IMR-90 (cell line): ENCODE data around the gene ZBTB7B. TPM values are rescaled to one million over a fixed set of nuclear protein-coding genes. Genes with fewer than 3 reads are reported as not detected.

Experiments
- BHLHE40 ChIP-seq: fragments of 150-350 bp; IDR thresholded peaks from 2 replicates; pipeline ENCODE4 v1.6.1; 2016; ENCODE audit warnings: mild to moderate bottlenecking, low read depth, low read length
- CHD1 ChIP-seq: IDR thresholded peaks from 2 replicates; pipeline ENCODE4 v1.6.1; 2012; ENCODE audit warnings: low read depth, low read length, improper control_type of control experiment
- NFE2L2 ChIP-seq: fragments of 150-350 bp; IDR thresholded peaks from 2 replicates; pipeline ENCODE4 v1.6.1; 2016; ENCODE audit warnings: low read depth, mild to moderate bottlenecking, low read length
- POLR2A ChIP-seq: IDR thresholded peaks from 2 replicates; pipeline ENCODE4 v1.6.1; 2012; ENCODE audit warnings: mild to moderate bottlenecking, low read depth, low read length
- RCOR1 ChIP-seq: IDR thresholded peaks from 2 replicates; pipeline ENCODE4 v1.6.1; 2012; ENCODE audit warnings: mild to moderate bottlenecking, low read length, improper control_type of control experiment; ENCODE audit not compliant: insufficient replicate concordance
- RFX5 ChIP-seq: IDR thresholded peaks from 2 replicates; pipeline ENCODE4 v1.8.0; 2012; ENCODE audit warnings: low read depth, mild to moderate bottlenecking, low read length, moderate library complexity
- SMC3 ChIP-seq: fragments of 150-350 bp; IDR thresholded peaks from 2 replicates; pipeline ENCODE4 v1.6.1; 2016; ENCODE audit warnings: low read depth, mild to moderate bottlenecking, antibody characterized with exemption, low read length, moderate library complexity
- USF2 ChIP-seq: fragments of 150-350 bp; IDR thresholded peaks from 2 replicates; pipeline ENCODE4 v1.6.1; 2017; ENCODE audit warnings: mild to moderate bottlenecking, antibody characterized with exemption, low read length, low read depth
- polyA plus RNA-seq, 3 experiments: library from polyadenylated mRNA; depleted of rRNA; stranded (reverse); fragments of >200 nt; gene quantifications; 2 replicates each; pipeline ENCODE4 v1.2.3, GENCODE V29; 2012; ENCODE audit warnings: low replicate concordance in 1 of 3
- total RNA-seq: library from RNA; depleted of rRNA; stranded (reverse); fragments of >200 nt; gene quantifications from 2 replicates; pipeline ENCODE4 v1.2.3, GENCODE V29; 2012

The ZBTB7B gene
- total and polyA plus RNA-seq, 2 of the 4 experiments (the other 2 are of a cell fraction): 7.7 to 17.4 TPM

DNA sequence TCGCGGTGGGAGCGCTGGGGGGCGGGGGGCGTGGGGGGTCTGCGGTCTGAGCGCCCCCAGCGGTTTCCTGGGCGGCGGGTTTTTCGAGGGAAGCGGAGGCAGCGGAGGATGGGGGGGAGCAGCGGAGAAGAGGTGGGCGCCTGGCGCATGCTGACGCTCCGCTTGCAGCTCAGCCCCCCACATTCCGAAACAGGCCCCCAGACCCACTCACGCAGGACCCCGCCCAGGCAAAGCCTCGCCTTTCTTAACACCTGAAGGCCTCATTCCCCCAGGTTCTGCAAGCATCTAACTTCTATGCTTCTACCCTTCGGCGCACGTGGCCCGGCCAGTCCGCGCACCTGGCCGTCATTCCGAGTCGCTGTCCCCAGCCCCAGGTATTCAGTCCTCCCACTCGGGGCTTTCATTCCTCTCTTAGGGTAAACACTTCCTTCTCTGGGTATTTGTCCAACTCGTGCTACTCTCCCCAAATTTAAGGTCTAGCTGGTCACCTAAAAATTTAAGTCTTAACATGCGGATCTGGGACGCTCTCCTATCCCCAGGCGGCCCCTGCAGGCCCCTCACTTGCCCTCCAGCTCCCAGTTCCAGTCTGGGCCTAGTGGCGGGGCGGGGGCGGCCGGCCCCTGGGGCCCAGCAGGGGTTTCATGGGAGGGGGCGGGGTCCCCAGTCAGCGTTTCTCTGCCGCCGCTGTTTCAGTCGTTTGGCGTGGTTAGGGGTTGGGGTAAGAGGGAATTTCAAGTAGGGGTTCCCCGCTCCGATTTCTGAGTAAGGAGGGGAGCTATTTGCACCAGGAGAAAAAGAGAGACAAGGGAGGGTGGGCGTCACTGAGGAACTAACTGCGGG lies 2.8 kb upstream of the ZBTB7B start (continued):
- TF ChIP-seq USF2: no peak
- no peak for TF ChIP-seq CHD1
- TF ChIP-seq RFX5: no peak
- TF ChIP-seq NFE2L2: no peak
- no peak for TF ChIP-seq BHLHE40
- no peak for TF ChIP-seq POLR2A
- TF ChIP-seq RCOR1: no peak
- no peak for TF ChIP-seq SMC3
